Activated naive CD8-positive, alpha-beta T cell treated with anti-CD3 and anti-CD28 coated beads for 36 hours (primary cell): ENCODE data around the gene OPCML. TPM values are rescaled to one million over a fixed set of nuclear protein-coding genes. Genes with fewer than 3 reads are reported as not detected.

Experiments used
- DNase-seq: peaks from one replicate; pipeline ENCODE4 v3.0.0; 2021
- H3K27ac Mint-ChIP-seq: one replicate; pipeline ENCODE4 v1.8.0; 2022; ENCODE audit warnings: mild to moderate bottlenecking, moderate library complexity, mixed read lengths
- H3K27me3 Mint-ChIP-seq: one replicate; pipeline ENCODE4 v1.8.0; 2022; ENCODE audit warnings: mild to moderate bottlenecking, mixed read lengths
- H3K36me3 Mint-ChIP-seq: one replicate; pipeline ENCODE4 v1.8.0; 2021; ENCODE audit warnings: mild to moderate bottlenecking, mixed read lengths
- H3K4me1 Mint-ChIP-seq: one replicate; pipeline ENCODE4 v1.8.0; 2021; ENCODE audit warnings: mixed read lengths
- H3K4me3 Mint-ChIP-seq: one replicate; pipeline ENCODE4 v1.8.0; 2022; ENCODE audit warnings: mild to moderate bottlenecking, moderate library complexity, mixed read lengths
- H3K9me3 Mint-ChIP-seq: one replicate; pipeline ENCODE4 v1.8.0; 2022; ENCODE audit warnings: mixed read lengths
- total RNA-seq, 2 experiments: library from RNA; stranded (reverse); gene quantifications; one replicate each; pipeline ENCODE4 v1.2.3, GENCODE V29; 2021

OPCML gene
- total RNA-seq, 2 experiments from 2014 or later: not detected

- Mint-ChIP-seq H3K9me3 (no peaks in the 10 kb centered on the region), H3K27me3 (no peaks in the 10 kb centered on the region), H3K4me1 (no peaks in the 10 kb centered on the region), H3K4me3 (no peak overlapping the region), H3K27ac (no peak overlapping the region), H3K36me3 (no peaks in the 10 kb centered on the region)
- no peak for DNase-seq
Observed at GRCh38 chr11:133425245-133425644, 107.1 kb downstream of the OPCML start.

- H3K27ac Mint-ChIP-seq: no peak overlapping the region
- H3K36me3 Mint-ChIP-seq: no peaks in the 10 kb centered on the region
- H3K27me3 Mint-ChIP-seq: no peaks in the 10 kb centered on the region
- no peak for DNase-seq
- peaks cover 2% of the 10 kb centered on the region for H3K9me3 Mint-ChIP-seq
- H3K4me3 Mint-ChIP-seq: no peak overlapping the region
- H3K4me1 Mint-ChIP-seq: no peaks in the 10 kb centered on the region
Observed at GRCh38 chr11:133418218-133418617, 114.1 kb downstream of the OPCML start.

GRCh38 chr11:133414506-133414905 lies 117.8 kb downstream of the OPCML start:
- H3K9me3 Mint-ChIP-seq: peaks cover 2% of the 10 kb centered on the region
- H3K4me3 Mint-ChIP-seq: no peak overlapping the region
- H3K4me1 Mint-ChIP-seq: no peaks in the 10 kb centered on the region
- no peaks in the 10 kb centered on the region for H3K36me3 Mint-ChIP-seq
- no peak for DNase-seq
- H3K27ac Mint-ChIP-seq: no peak overlapping the region
- no peaks in the 10 kb centered on the region for H3K27me3 Mint-ChIP-seq

GRCh38 chr11:133413703-133414102 lies 118.6 kb downstream of the OPCML start:
- no peak overlapping the region for H3K27ac Mint-ChIP-seq
- H3K9me3 Mint-ChIP-seq: peaks cover 2% of the 10 kb centered on the region
- H3K36me3 Mint-ChIP-seq: no peaks in the 10 kb centered on the region
- no peak for DNase-seq
- no peak overlapping the region for H3K4me3 Mint-ChIP-seq
- no peaks in the 10 kb centered on the region for H3K4me1 Mint-ChIP-seq
- H3K27me3 Mint-ChIP-seq: no peaks in the 10 kb centered on the region

DNA sequence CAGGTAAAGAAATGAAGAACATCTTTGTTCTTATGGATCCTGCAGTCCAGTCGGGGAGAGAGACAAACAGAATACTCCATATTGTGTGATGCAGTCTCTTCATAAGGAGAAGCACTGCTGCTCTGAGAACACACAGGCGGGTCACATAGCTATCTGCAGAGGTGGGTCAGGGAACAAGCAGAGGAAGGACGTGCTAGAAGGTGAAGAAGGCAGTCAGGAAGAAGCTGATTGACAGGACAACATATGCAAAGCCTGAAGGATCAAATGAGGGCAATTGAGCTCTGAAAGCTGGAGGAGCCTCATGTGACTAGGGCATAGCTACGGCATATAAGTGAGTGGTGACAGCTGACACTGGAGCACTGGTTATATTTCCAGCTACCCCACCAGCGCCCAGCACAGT lies 122.5 kb downstream of the OPCML start:
- no peaks in the 10 kb centered on the region for H3K36me3 Mint-ChIP-seq
- no peak overlapping the region for H3K27ac Mint-ChIP-seq
- H3K27me3 Mint-ChIP-seq: no peaks in the 10 kb centered on the region
- no peaks in the 10 kb centered on the region for H3K9me3 Mint-ChIP-seq
- H3K4me1 Mint-ChIP-seq: no peaks in the 10 kb centered on the region
- no peak overlapping the region for H3K4me3 Mint-ChIP-seq
- DNase-seq: no peak

- Mint-ChIP-seq H3K9me3 (peaks cover 1% of the 10 kb centered on the region), H3K27ac (no peak overlapping the region), H3K4me1 (no peaks in the 10 kb centered on the region), H3K27me3 (no peaks in the 10 kb centered on the region), H3K4me3 (no peak overlapping the region), H3K36me3 (no peaks in the 10 kb centered on the region)
- DNase-seq: no peak
Observed at GRCh38 chr11:133408936-133409335, 123.4 kb downstream of the OPCML start.

GRCh38 chr11:133408402-133408801 lies 123.9 kb downstream of the OPCML start:
- H3K36me3 Mint-ChIP-seq: no peaks in the 10 kb centered on the region
- H3K4me3 Mint-ChIP-seq: no peak overlapping the region

DNA sequence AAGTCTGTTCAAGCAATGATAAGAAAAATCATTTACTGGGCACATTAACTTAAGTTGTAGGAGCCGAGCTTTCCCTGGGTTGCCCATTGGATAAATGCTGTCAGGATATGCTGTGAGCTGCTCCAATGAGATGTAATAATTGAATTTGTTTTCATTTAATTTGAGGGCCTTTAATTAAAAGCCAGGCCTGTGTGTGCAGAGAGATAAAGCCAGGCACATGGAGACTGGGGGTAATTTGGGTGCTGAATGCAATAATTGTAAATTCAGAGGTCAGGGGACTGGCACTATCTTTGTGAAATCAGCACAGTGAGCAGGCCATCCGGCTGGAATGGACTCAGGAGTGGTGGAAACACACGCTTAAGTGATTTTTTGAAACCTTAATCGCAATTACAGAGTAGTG lies 125.8 kb downstream of the OPCML start:
- H3K4me1 Mint-ChIP-seq: no peaks in the 10 kb centered on the region
- no peaks in the 10 kb centered on the region for H3K36me3 Mint-ChIP-seq
- no peak overlapping the region for H3K27ac Mint-ChIP-seq
- H3K9me3 Mint-ChIP-seq: peaks cover 2% of the 10 kb centered on the region
- no peak overlapping the region for H3K4me3 Mint-ChIP-seq
- H3K27me3 Mint-ChIP-seq: no peaks in the 10 kb centered on the region
- no peak for DNase-seq

More at GRCh38 chr11:133408402-133408801, 123.9 kb downstream of the OPCML start:
- Mint-ChIP-seq H3K27me3 (no peaks in the 10 kb centered on the region), H3K9me3 (peaks cover 2% of the 10 kb centered on the region), H3K27ac (no peak overlapping the region), H3K4me1 (no peaks in the 10 kb centered on the region)
- DNase-seq: no peak

DNA sequence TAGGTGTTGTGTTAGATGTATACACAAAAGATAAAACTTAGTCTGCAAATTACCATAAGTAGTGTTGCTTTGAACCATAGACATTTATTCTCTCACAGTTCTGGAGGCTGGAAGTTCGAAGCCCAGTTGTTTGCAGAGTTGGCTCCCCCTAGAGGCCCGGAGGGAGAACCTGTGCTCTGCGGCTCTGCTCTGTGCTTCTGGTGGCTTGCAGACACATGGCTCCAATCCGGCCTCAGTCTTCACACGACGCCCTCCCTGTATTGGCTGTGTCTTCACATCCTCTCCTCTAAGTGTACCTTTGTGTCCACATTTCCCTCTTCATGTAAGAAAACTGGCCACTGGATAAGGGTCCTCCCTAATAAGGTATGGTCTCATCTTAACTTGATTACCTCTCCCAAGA lies 128.4 kb downstream of the OPCML start:
- Mint-ChIP-seq H3K4me1 (no peaks in the 10 kb centered on the region), H3K36me3 (no peaks in the 10 kb centered on the region), H3K27ac (no peak overlapping the region), H3K9me3 (peaks cover 2% of the 10 kb centered on the region), H3K27me3 (peaks cover 4% of the 10 kb centered on the region), H3K4me3 (no peak overlapping the region)
- no peak for DNase-seq

GRCh38 chr11:133402551-133402950 lies 129.8 kb downstream of the OPCML start:
- H3K4me3 Mint-ChIP-seq: no peak overlapping the region
- H3K4me1 Mint-ChIP-seq: no peaks in the 10 kb centered on the region
- H3K27me3 Mint-ChIP-seq: peaks cover 4% of the 10 kb centered on the region
- H3K36me3 Mint-ChIP-seq: no peaks in the 10 kb centered on the region
- no peak for DNase-seq
- no peak overlapping the region for H3K27ac Mint-ChIP-seq
- H3K9me3 Mint-ChIP-seq: peaks cover 2% of the 10 kb centered on the region

DNA sequence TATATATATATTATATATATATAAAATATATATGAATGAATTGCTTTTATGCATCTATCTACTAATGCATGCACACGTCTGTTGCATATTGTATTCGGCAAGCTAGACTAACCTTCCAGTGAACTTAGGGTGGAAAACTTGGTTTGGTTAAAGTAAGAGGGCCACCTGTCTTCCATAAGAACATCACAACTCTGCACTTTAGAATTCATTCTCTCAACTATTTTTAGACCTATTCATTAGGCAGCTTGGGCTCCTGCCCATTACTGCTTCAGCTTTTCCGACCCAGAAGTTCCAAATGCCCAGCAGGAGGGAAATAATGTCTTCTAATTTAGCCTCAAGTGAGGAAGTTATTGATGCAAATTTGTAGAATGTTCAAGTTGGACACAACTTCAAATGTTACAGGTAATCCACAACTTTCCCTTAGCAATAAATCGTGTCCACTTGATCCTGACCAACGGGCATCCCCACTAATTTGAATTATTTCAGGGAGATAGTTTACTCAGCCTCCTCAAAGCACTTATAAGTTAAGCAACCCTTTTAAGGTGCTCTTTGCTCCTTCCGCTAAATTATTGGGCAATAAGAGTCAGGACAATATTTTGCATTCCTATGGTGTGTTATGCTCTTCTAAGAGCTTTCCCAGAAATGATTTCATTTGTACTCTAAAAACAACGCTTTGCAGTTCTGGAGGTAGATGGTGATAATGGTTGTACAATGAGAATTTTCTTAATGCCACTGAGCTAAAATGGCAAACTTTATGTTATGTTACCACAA lies 132.3 kb downstream of the OPCML start:
- Mint-ChIP-seq H3K27me3 (peaks cover 4% of the 10 kb centered on the region), H3K4me1 (no peaks in the 10 kb centered on the region), H3K27ac (no peak overlapping the region), H3K36me3 (no peaks in the 10 kb centered on the region), H3K9me3 (peaks cover 2% of the 10 kb centered on the region), H3K4me3 (no peak overlapping the region)
- no peak for DNase-seq

GRCh38 chr11:133399294-133399693 lies 133.0 kb downstream of the OPCML start:
- H3K36me3 Mint-ChIP-seq: no peaks in the 10 kb centered on the region
- peaks cover 2% of the 10 kb centered on the region for H3K9me3 Mint-ChIP-seq
- no peak for DNase-seq
- H3K27ac Mint-ChIP-seq: no peak overlapping the region
- peaks cover 4% of the 10 kb centered on the region for H3K27me3 Mint-ChIP-seq
- no peaks in the 10 kb centered on the region for H3K4me1 Mint-ChIP-seq
- no peak overlapping the region for H3K4me3 Mint-ChIP-seq

DNA sequence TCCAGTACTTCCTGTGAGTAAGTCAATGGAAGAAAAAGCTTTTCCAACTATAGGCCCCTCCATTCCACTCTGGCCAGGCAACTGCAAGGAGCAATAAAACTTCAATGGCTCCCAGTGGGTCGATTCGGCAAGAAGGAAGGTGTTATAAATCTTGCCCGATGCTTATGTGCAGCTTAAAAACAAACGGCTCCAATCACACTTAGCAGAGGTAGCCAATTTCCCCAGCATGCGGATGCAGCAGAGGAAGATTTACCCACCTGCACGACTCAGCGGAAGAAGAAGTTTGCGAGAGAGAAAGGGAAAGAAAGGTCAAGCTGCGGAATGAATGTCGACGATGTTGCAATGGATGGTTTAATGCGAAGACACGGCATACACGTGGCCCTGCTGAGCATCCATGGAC lies 141.5 kb downstream of the OPCML start:
- Mint-ChIP-seq H3K9me3 (no peaks in the 10 kb centered on the region), H3K36me3 (no peaks in the 10 kb centered on the region), H3K4me3 (no peak overlapping the region), H3K27me3 (no peaks in the 10 kb centered on the region), H3K27ac (no peak overlapping the region), H3K4me1 (no peaks in the 10 kb centered on the region)
- no peak for DNase-seq

- H3K9me3 Mint-ChIP-seq: no peaks in the 10 kb centered on the region
Observed at GRCh38 chr11:133388975-133389568, 143.2 kb downstream of the OPCML start.

DNA sequence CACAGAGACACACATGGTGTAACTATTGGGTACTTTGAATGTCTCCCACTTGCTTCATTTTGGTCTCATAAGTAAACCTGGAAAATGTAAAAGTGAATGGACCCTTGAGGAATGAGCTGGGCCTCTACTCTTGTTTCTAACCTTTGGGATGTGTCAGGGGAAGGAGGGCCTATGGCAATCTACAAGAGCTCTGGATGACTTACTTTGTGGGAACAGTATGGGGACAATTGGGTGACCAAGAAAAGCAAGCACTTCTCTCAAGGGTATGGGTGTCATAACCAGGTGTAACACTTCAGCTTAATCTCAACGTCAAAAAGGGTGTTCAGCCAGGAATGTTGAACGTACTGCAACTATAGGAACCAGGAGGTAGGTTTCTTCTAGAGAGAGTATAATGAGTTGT lies 144.0 kb downstream of the OPCML start:
- H3K27me3 Mint-ChIP-seq: no peaks in the 10 kb centered on the region
- H3K4me1 Mint-ChIP-seq: no peaks in the 10 kb centered on the region
- DNase-seq: no peak
- no peaks in the 10 kb centered on the region for H3K36me3 Mint-ChIP-seq
- no peak overlapping the region for H3K4me3 Mint-ChIP-seq
- H3K9me3 Mint-ChIP-seq: no peaks in the 10 kb centered on the region
- H3K27ac Mint-ChIP-seq: no peak overlapping the region

More at GRCh38 chr11:133388975-133389568, 143.2 kb downstream of the OPCML start:
- Mint-ChIP-seq H3K27me3 (no peaks in the 10 kb centered on the region), H3K27ac (no peak overlapping the region), H3K36me3 (no peaks in the 10 kb centered on the region), H3K4me3 (no peak overlapping the region), H3K4me1 (no peaks in the 10 kb centered on the region)
- no peak for DNase-seq

- DNase-seq: no peak
- Mint-ChIP-seq H3K9me3 (no peaks in the 10 kb centered on the region), H3K27ac (no peak overlapping the region), H3K27me3 (no peaks in the 10 kb centered on the region), H3K4me3 (no peak overlapping the region), H3K4me1 (no peaks in the 10 kb centered on the region), H3K36me3 (no peaks in the 10 kb centered on the region)
Observed at GRCh38 chr11:133386852-133387251, 145.4 kb downstream of the OPCML start.
